Measurements from ENCODE around the gene MARK3. TPM values are rescaled to one million over a fixed set of nuclear protein-coding genes. Genes with fewer than 3 reads are reported as not detected.

Gene MARK3
- total RNA-seq (2012; rRNA removed) (80.5 and 88.0 TPM in 2 replicates), polyA plus RNA-seq (2012; rRNA removed) (72.8 and 78.5 TPM in 2 replicates), Bru-seq, nascent RNA (percentile 95 among the genes with signal in this experiment), BruChase-seq, experiment 1, labeled RNA remaining after a 6-hour chase (percentile 97 among the genes with signal in this experiment), BruChase-seq, experiment 2, labeled RNA remaining after a 2-hour chase (percentile 95 among the genes with signal in this experiment)
- polyA plus RNA-seq (2012; cell fraction: cytosol; rRNA removed): 34.2 and 35.5 TPM in 2 replicates
- 156 and 427 TPM in 2 replicates for polyA plus RNA-seq (2012; cell fraction: nucleus; rRNA removed; ENCODE audit: low replicate concordance)
- long read RNA-seq, transcript MARK3-205 (18 exons, 3,371 nt): major isoform, 32 of 179 reads
- long read RNA-seq, transcript MARK3-202 (16 exons, 3,283 nt): minor isoform, 5 of 179 reads
- long read RNA-seq, partial matches to known transcripts: 25 of 179 reads
- long read RNA-seq, other reads (novel, unspliced or antisense): 112 of 179 reads

DNA sequence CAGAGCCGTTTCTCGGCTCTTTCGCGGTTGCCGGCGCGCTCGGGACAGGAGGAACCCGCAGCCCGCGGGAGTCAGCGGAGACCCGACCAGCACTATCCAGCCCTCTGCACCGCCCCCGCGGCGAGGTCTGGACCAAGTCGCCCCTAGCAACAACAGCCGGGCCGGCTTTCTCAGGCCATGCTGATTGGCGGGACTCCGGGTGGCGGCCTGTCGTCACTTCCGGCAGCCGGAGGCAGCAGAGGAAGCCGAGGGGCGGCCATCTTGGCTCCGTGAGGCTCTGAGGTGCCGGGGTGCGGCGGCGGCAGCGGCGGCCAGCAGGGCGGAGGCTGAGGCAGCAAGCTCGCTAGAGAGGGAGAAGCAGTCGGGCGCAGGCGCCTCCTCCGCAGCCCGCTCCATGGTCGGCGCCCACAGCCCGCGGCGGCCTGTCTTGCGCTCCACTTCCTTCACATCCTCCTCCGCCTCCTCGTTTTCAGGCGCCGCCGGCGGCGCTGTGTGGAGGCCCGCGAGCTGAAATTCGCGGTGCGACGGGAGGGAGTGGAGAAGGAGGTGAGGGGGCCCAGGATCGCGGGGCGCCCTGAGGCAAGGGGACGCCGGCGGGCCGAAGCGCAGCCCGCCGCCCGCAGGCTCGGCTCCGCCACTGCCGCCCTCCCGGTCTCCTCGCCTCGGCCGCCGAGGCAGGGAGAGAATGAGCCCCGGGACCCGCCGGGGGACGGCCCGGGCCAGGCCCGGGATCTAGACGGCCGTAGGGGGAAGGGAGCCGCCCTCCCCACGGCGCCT, at the start of gene MARK3:
Gene MARK3, plus strand, starts transcription at position 264 of the 777 bp plus-strand sequence. CDS start 615 bp downstream, outside the sequence.
- H3K4me2 ChIP-seq (ENCODE audit: low read depth, low read length): peak within 1 kb of the TSS; percentile 98
- H2BK20ac ChIP-seq (ENCODE audit: low read depth, low read length): peak within 1 kb of the TSS; percentile 55; the same call in 1 of the 2 replicates
- in situ Hi-C loops (cut with MboI; ENCODE audit: low sequenced_read_pairs) (no loop called here), dilution Hi-C loops (cut with HindIII; ENCODE audit: low sequenced_read_pairs, unreplicated experiment) (no loop called here), intact Hi-C loops (cut with micrococcal nuclease) (loop anchor here (1.0 kb wide), 1 partner anchor 51 kb away; the partner anchor contains the start of gene EIF5)
- peak within 1 kb of the TSS; percentile 88 for H3K4ac ChIP-seq (ENCODE audit: low read depth, low read length)
- ChIA-PET CTCF (no interaction called here), POLR2A (ENCODE audit: unreplicated experiment) (no interaction called here)
- TSS peak; percentile 71 for BruUV-seq (replicated peaks)
- peak within 1 kb of the TSS; percentile 65 for H4K91ac ChIP-seq (ENCODE audit: insufficient read depth, low read depth, low read length)
- peak within 1 kb of the TSS; percentile 63; the same call in 1 of the 3 replicates for H2BK15ac ChIP-seq (ENCODE audit: low read depth, low read length)
- no peaks in the 10 kb centered on the region for H3K9me3 ChIP-seq (ENCODE audit: control insufficient read depth, insufficient read depth, low read length)
- WGBS, 2 experiments (ENCODE audit: extremely low coverage in 2 of 2, insufficient read length in 1 of 2): 2% methylated on average over 40 of the region's 91 CpGs; no CpG with 5 or more reads in 1 of the 2 experiments
- H4K8ac ChIP-seq (ENCODE audit: low read depth in 2 of 2, low read length in 2 of 2): peak within 1 kb of the TSS; percentile 67 to 80
- H3K36me3 ChIP-seq (ENCODE audit: control insufficient read depth, insufficient read depth, low read length): no peaks in the 10 kb centered on the region
- H4K20me1 ChIP-seq (ENCODE audit: insufficient read depth, low read length): peaks cover 47% of the 10 kb centered on the region
- peak within 1 kb of the TSS; percentile 98 for H2AK9ac ChIP-seq (replicated peaks; ENCODE audit: low read depth, low read length, poor library complexity)
- H4K5ac ChIP-seq (ENCODE audit: low read depth, low read length): peak within 1 kb of the TSS; percentile 66; the same call in 1 of the 2 replicates
- peak within 1 kb of the TSS; percentile 99 for H3K23ac ChIP-seq (ENCODE audit: low read depth, low read length)
- ATAC-seq (ENCODE audit: low read depth) (peak; percentile 95), DNase-seq (peak; percentile 95)
- H2BK120ac ChIP-seq (ENCODE audit: low read depth, low read length): peak within 1 kb of the TSS; percentile 52
- peak within 1 kb of the TSS; percentile 99 for H3K9ac ChIP-seq (ENCODE audit: low read depth, low read length)
- peak within 1 kb of the TSS; percentile 91 for H2AFZ ChIP-seq (replicated peaks; ENCODE audit: low read length, poor library complexity)
- H3K9me1 ChIP-seq (ENCODE audit: insufficient read depth, low read length): peaks cover 14% of the 10 kb centered on the region
- peaks cover 12% of the 10 kb centered on the region for H3K4me1 ChIP-seq (ENCODE audit: control insufficient read depth, insufficient read depth, low read length)
- H3K27ac ChIP-seq (ENCODE audit: insufficient read depth, low read length): peak within 1 kb of the TSS; percentile 93
- H3K56ac ChIP-seq (ENCODE audit: extremely low read depth, insufficient read depth, low read length): peak within 1 kb of the TSS; percentile 86
- H3K79me1 ChIP-seq (ENCODE audit: low read depth in 1 of 2, low read length in 2 of 2): peaks cover 5 to 30% of the 10 kb centered on the region in 2 experiments; a peak in 3 of 4 replicates
- peak within 1 kb of the TSS; percentile 92 for H2AK5ac ChIP-seq (ENCODE audit: low read depth, low read length)
- H3K4me3 ChIP-seq (ENCODE audit: insufficient read depth, low read depth, low read length): peak within 1 kb of the TSS; percentile 100
- peak within 1 kb of the TSS; percentile 39 for H3K18ac ChIP-seq (ENCODE audit: low read depth, low read length)
- H3K14ac ChIP-seq (replicated peaks; ENCODE audit: low read depth, low read length): peak within 1 kb of the TSS; percentile 98
- H2BK5ac ChIP-seq (ENCODE audit: low read depth, low read length, poor library complexity, severe bottlenecking): peak within 1 kb of the TSS; percentile 86
- no peaks in the 10 kb centered on the region for H3K27me3 ChIP-seq (ENCODE audit: control insufficient read depth, insufficient read depth, low read length)
- TF ChIP-seq RFX5 (IDR thresholded peaks at IDR 0.05; ENCODE audit: low read depth, low read length) (peak; percentile 95), MXI1 (IDR thresholded peaks at IDR 0.05; ENCODE audit: borderline replicate concordance, low read depth, low read length) (peak; percentile 32; the same call in 1 of the 2 replicates), BHLHE40 (IDR thresholded peaks at IDR 0.05; ENCODE audit: low read depth, low read length) (peak; percentile 34; the same call in 1 of the 2 replicates), MAFK (IDR thresholded peaks at IDR 0.05; ENCODE audit: low read depth, low read length) (no peak), NFE2L2 (IDR thresholded peaks at IDR 0.05; ENCODE audit: low read depth, low read length) (no peak), CEBPB (IDR thresholded peaks at IDR 0.05; ENCODE audit: low read depth, low read length) (no peak), RAD21 (IDR thresholded peaks at IDR 0.05; ENCODE audit: low read length) (no peak), SMC3 (IDR thresholded peaks at IDR 0.05; ENCODE audit: low read depth, low read length) (0 out of 2 replicates have a peak, but pooled peaks have one; percentile 9)
- TF ChIP-seq, protein P1, sequence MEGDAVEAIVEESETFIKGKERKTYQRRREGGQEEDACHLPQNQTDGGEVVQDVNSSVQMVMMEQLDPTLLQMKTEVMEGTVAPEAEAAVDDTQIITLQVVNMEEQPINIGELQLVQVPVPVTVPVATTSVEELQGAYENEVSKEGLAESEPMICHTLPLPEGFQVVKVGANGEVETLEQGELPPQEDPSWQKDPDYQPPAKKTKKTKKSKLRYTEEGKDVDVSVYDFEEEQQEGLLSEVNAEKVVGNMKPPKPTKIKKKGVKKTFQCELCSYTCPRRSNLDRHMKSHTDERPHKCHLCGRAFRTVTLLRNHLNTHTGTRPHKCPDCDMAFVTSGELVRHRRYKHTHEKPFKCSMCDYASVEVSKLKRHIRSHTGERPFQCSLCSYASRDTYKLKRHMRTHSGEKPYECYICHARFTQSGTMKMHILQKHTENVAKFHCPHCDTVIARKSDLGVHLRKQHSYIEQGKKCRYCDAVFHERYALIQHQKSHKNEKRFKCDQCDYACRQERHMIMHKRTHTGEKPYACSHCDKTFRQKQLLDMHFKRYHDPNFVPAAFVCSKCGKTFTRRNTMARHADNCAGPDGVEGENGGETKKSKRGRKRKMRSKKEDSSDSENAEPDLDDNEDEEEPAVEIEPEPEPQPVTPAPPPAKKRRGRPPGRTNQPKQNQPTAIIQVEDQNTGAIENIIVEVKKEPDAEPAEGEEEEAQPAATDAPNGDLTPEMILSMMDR (conservative IDR thresholded peaks at IDR 0.05; ENCODE audit: low read depth, low read length): peak; percentile 24; the same call in 1 of the 2 replicates
- TF ChIP-seq, protein P2, sequence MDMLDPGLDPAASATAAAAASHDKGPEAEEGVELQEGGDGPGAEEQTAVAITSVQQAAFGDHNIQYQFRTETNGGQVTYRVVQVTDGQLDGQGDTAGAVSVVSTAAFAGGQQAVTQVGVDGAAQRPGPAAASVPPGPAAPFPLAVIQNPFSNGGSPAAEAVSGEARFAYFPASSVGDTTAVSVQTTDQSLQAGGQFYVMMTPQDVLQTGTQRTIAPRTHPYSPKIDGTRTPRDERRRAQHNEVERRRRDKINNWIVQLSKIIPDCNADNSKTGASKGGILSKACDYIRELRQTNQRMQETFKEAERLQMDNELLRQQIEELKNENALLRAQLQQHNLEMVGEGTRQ (IDR thresholded peaks at IDR 0.05; ENCODE audit: low read depth, low read length): no peak
- TF ChIP-seq, protein P3, sequence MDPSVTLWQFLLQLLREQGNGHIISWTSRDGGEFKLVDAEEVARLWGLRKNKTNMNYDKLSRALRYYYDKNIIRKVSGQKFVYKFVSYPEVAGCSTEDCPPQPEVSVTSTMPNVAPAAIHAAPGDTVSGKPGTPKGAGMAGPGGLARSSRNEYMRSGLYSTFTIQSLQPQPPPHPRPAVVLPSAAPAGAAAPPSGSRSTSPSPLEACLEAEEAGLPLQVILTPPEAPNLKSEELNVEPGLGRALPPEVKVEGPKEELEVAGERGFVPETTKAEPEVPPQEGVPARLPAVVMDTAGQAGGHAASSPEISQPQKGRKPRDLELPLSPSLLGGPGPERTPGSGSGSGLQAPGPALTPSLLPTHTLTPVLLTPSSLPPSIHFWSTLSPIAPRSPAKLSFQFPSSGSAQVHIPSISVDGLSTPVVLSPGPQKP (IDR thresholded peaks at IDR 0.05; ENCODE audit: borderline replicate concordance, low read depth, low read length): no peak

Measured in IMR-90 (cell line).